Stimulated activated CD8-positive, alpha-beta memory T cell treated with anti-CD3 and anti-CD28 coated beads, Interleukin-4, amount 100 ng/mL, for 4 hours (primary cell): ENCODE data around the gene ZFYVE28.

ENCODE experiments used
- DNase-seq, 2 donors: peaks; one replicate each; pipeline ENCODE4 v3.0.0-alpha.2; 2020; ENCODE audit warnings: low read depth in 2 of 2, low spot score in 1 of 2

Gene ZFYVE28

GRCh38 chr4:2354760-2355159 is 63.7 kb downstream of the ZFYVE28 start:
- peak in 1 of 2 donors; percentile 20 for DNase-seq

GRCh38 chr4:2354118-2354517 is 64.3 kb downstream of the ZFYVE28 start:
- DNase-seq: no peak

GRCh38 chr4:2353222-2354107 is 65.0 kb downstream of the ZFYVE28 start:
- DNase-seq: no peak

- DNase-seq: no peak
These were observed 65.7 kb downstream of the ZFYVE28 start for GRCh38 chr4:2352729-2353221.

GRCh38 chr4:2352171-2352570 is 66.3 kb downstream of the ZFYVE28 start:
- DNase-seq: no peak

- no peak for DNase-seq
These were observed 67.5 kb downstream of the ZFYVE28 start for GRCh38 chr4:2350982-2351381.

GRCh38 chr4:2348786-2349185 is 69.7 kb downstream of the ZFYVE28 start:
- no peak for DNase-seq

GRCh38 chr4:2347190-2347589 is 71.3 kb downstream of the ZFYVE28 start:
- no peak for DNase-seq

- DNase-seq: no peak
These were observed 75.0 kb downstream of the ZFYVE28 start for GRCh38 chr4:2343476-2343875.

GRCh38 chr4:2341911-2342652 is 76.4 kb downstream of the ZFYVE28 start:
- DNase-seq: no peak

- DNase-seq: no peak
These were observed 77.1 kb downstream of the ZFYVE28 start for GRCh38 chr4:2341261-2341841.

GRCh38 chr4:2340272-2341061 is 78.0 kb downstream of the ZFYVE28 start:
- DNase-seq: no peak

GRCh38 chr4:2339458-2340271 is 78.8 kb downstream of the ZFYVE28 start:
- no peak for DNase-seq

- no peak for DNase-seq
These were observed 79.5 kb downstream of the ZFYVE28 start for GRCh38 chr4:2338754-2339457.

- DNase-seq: no peak
These were observed 80.5 kb downstream of the ZFYVE28 start for GRCh38 chr4:2337896-2338295.

- no peak for DNase-seq
These were observed 81.2 kb downstream of the ZFYVE28 start for GRCh38 chr4:2337131-2337723.

GRCh38 chr4:2336659-2337058 is 81.8 kb downstream of the ZFYVE28 start:
- DNase-seq: no peak

GRCh38 chr4:2335729-2336101 is 82.7 kb downstream of the ZFYVE28 start:
- no peak for DNase-seq
